HG03103 (cell line): ENCODE data around the gene RSAD2.
A peak's percentile ranks its signal among the peaks of the same experiment; 100 is the strongest.
"Not testable (repeated sequence)": the region's sequence is repeated elsewhere in the genome, so short reads cannot be mapped to it uniquely, and the experiment has no call there.

ENCODE experiments used
- ATAC-seq: cut with Tn5 transposase; IDR thresholded peaks from one replicate; pipeline ENCODE4 v1.9.1; 2021; ENCODE audit warnings: low read depth; ENCODE audit not compliant: unreplicated experiment

RSAD2 gene

DNA sequence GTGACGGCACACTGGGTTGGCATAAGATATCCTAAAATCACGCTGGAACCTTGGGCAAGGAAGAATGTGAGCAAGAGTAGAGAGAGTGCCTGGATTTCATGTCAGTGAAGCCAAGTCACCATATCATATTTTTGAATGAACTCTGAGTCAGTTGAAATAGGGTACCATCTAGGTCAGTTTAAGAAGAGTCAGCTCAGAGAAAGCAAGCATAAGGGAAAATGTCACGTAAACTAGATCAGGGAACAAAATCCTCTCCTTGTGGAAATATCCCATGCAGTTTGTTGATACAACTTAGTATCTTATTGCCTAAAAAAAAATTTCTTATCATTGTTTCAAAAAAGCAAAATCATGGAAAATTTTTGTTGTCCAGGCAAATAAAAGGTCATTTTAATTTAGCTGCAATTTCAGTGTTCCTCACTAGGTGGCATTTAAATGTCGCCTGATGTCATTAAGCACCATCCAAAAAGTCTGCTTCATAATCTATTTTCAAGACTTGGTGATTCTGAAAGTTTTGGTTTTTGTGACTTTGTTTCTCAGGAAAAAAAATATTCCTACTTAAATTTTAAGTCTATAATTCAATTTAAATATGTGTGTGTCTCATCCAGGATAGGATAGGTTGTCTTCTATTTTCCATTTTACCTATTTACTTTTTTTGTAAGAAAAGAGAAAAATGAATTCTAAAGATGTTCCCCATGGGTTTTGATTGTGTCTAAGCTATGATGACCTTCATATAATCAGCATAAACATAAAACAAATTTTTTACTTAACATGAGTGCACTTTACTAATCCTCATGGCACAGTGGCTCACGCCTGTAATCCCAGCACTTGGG lies 19.6 kb downstream of the RSAD2 start:
- ATAC-seq: no peak

DNA sequence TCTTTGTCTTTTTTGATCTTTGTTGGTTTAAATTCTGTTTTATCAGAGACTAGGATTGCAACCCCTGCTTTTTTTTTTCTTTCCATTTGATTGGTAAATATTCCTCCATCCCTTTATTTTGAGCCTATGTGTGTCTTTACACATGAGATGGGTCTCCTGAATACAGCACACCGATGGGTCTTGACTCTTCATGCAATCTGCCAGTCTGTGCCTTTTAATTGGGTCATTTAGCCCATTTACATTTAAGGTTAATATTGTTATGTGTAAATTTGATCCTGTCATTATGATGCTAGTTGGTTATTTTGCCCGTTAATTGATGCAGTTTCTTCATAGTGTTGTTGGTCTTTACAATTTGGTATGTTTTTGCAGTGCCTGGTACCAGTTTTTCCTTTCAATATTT lies 25.0 kb downstream of the RSAD2 start:
- ATAC-seq: not testable (repeated sequence)

DNA sequence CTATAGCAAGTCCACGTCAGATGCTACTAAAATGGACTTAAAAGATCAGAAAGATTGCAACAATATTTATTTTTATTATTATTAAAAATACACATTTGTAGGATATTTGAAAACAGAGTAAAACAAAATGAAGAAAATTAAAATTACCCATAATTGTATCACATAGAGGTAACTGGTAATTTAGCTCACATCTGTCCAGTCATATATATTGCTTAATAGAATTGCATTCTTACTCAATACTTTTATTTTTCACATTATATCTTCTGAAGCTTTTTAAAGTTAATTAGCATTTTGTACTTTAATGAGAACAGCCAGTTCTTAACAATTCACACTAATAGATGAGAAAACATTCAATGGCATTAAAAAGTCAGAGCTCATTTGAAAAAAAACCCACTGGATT lies 28.1 kb downstream of the RSAD2 start:
- no peak for ATAC-seq

DNA sequence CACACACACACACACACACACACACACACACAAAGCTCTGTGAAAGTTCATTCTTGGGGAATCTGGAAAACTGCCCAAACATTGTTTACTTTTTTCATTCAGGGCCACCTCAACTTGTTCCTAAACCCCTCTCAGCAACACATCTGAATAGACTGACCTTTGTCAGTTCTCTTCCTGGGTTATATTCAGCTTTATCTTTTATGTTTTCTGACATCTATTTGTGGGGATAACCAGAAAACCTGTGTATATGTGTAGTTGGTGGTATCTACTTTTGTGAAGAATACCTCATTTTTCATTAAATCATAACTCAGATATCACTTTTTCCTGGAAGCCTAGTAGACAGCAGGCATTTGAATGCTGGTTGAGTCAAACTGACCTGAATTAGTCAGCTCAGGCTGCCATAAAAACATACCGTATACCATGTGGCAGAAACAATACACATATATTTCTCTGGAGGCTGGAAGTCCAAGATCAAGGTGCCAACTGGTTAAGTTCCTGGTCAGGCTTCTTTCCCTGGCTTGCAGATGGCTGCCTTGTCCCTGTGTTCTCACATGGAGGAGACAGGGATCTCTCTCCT lies 28.7 kb downstream of the RSAD2 start:
- ATAC-seq: no peak

DNA sequence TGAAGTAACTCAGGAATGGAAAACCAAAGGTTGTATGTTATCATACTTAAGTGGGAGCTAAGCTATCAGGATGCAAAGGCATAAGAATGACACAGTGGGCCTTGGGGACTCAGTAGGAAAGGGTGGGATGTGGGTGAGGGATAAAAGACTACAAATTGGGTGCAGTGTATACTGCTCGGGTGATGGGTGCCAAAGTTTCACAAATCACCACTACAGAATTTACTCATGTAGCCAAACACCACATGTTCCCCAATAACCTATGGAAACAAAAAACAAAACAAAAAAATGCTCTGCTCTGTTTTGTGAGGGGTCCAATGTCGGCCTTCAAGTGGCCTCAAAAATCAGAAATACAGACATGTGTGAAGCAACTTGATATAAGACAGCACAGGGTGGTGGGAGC lies 30.7 kb downstream of the RSAD2 start:
- no peak for ATAC-seq

DNA sequence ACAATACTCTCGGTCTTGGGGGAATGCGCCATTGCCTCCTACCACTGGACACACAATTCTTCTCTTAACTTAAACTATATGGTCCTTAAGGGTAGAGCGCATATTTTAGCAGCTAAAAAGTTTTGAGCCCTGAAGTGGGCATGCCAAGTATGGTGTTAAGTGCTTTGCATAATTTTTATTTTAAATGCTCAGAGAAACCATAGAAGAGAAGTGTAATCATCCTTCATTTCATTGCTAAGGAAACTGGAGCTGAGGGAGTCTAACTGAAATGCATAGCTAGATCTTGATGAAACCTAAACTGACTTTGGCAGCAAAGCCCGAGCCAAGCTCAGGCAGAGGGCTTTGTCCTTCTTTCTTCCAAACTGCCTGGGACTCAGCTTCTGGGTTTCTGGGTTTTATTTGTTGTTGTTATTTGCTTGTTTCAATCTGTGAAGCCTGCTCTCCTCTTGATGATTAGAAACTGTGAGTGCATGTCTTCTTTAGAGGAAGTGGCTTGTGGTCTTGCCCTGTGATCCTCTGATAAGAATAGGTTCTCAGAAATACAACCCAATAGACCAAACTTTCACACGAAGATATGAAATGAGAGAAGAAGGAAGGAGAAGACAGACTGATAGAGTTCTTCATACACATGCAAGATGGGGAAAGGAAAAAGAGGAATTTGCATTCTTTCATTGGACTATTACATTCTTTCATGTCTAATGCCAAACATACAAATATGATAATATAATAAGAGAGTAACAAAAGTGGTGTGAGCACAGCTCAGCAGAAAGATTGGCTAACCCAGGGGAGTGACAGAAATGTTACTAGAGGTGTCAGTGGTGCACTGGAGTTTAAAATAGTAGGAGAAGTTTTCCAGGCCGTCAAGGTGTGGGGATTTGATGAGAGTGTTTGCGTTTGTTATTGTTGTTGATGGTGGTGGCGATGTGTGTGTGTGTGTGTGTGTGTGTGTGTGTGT lies 32.1 kb downstream of the RSAD2 start:
- ATAC-seq: peak; percentile 98

DNA sequence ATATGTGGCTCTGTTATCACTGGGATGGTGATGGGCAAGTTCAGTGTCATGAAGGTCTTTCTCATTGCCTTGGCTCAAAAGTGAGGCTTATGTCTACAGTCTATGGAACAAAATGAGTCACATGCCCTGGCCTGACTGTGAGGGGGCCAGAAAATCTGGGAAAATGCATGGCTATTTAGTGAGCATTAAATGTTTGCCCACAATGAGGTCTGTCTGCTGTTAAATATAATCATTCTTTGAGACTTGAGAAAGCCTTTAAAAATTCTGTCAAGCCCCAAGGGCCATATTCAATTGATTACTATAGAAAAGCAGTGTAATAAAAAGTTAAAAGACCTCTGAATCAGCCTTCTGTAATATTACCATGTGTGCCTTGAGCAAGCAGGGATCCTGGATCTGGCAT lies 34.1 kb downstream of the RSAD2 start:
- ATAC-seq: no peak

DNA sequence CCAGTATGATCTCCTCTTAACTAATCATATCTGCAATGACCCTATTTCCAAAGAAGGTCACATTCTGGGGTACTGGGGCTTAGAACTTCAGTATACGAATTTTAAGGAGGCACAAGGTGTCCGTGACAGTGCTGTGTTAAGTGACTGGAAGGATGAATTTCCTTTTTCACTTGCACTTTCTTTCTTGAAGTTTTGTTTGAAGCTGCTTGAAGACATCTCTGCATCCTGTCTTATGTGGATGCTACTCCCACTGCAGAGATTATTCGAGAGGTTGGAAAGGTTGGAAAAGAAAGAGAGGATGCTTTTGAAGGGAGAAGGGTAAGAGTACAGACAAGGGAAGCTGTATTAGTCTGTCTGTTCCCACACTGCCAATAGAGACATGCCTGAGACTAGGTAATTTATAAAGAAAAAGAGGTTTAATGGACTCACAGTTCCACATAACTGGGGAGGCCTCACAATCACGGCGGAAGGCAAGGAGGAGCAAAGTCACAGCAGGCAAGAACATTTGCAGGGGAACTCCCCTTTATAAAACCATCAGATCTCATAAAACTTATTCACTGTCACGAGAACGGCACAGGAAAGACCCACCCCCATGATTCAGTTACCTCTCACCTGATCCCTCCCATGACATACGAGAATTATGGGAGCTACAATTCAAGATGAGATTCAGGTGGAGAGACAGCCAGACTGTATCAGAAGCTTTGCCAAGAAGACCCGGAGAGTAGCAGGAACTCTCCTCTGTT lies 36.0 kb downstream of the RSAD2 start:
- ATAC-seq: no peak

DNA sequence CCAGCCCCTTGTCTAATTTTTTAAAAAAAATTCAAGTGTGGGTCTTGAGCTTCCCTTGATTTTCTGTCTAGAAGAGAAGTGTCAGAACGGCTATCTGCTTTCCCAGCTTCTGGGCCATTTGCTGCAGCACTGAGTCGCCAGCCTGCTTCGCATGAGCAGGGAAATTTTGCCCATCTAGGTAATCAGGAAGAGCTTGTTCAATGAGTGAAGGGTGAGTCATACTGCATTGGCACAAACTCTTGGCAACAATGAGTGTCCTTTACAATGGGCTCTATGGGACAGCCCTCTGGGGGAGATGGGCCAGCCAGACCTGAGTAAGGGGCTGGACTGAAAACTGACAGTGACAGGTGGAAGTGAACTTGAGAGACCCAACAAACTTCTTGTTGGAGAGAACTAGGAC lies 37.3 kb downstream of the RSAD2 start:
- no peak for ATAC-seq

DNA sequence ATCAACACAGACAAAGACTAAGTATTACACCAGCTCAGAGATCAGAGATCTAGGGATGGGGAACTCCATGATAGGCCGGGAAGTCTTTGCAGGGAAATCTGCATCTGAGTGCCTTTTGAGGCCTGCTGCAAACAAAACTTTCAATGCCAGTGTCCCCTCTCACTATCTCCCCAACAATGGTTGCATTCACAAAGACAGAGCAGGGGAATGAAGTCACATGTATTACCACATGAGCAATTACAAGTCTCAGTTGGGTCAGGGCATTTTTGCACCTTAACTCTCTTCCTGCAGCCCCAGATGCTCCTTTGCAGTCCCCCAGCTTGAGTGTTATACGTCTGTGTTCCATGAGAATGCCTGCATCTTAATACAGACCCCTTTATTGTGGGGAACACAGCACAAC lies 37.8 kb downstream of the RSAD2 start:
- no peak for ATAC-seq

DNA sequence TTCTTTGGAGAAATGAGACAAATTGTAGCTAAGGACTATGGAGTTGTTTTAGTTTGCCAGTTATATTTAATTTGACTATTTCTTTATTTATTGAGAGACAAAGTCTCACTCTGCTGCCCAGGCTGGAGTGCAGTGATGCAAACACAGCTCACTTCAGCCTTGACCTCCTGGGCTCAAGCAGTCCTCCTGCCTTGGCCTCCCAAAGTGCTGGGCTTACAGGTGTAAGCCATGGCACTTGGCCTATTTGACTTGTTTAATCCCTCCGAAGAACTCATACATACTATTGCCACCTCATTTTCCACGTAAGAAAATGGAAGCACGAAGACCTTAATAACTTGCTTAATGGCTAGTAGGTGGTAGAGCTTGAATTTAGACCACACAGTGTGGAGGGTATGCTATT lies 38.6 kb downstream of the RSAD2 start:
- ATAC-seq: no peak

DNA sequence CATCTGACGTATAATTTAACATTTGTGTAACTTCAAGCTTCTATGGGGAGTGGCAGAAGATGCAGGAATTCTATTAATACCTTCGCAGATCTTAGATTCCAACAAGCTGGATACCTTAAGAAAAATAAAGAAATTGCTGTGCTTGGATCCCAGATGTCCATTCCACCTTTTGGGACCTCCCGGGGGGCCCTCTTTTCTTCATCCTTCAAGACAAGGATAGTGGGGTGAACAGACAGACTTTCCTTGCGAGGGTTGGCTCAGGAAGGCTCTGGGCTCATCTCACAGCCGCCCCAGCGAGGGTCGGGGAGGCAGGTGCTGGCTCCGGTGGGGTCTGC lies 39.1 kb downstream of the RSAD2 start:
- no peak for ATAC-seq

DNA sequence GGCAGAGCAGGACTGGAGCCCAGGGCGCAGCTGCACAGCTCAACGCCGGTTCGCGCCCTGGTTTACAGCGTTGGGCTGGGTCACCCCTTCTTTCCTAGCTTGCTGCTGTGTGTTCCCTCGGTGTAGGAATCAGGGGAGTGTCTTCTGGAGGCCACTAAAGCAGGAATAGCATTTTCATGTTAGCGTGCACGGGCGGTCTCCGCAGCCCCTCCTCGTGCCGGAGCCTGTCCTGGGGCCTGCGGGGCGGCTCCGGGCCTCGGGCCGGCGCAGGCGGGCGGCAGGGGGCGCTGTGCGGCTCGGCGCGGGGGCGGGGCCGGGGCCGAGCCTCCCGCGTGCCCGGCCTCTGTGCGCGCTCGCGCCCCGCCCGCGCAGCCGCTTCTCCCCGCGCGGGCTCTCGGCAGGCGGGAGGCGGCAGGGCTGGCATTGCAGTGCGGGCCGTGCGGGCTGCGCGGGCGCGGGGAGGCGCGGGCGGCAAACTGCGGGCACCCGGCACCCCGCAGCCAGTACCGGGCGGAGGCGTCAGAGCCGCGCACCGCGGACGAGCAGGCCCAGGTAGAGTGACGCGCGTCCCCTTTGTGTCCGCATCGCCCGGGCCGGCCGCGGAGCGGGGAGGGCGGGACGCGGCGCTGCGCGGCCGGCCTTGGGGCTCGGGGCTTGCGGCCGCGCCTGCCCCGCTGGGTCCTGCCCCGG lies 39.6 kb downstream of the RSAD2 start, which contains the start of gene RNF144A:
RNF144A (plus strand) TSS at position 342 of the 690 bp plus-strand sequence. CDS start 79,515 bp downstream, outside the sequence.
- peak; percentile 82 for ATAC-seq

DNA sequence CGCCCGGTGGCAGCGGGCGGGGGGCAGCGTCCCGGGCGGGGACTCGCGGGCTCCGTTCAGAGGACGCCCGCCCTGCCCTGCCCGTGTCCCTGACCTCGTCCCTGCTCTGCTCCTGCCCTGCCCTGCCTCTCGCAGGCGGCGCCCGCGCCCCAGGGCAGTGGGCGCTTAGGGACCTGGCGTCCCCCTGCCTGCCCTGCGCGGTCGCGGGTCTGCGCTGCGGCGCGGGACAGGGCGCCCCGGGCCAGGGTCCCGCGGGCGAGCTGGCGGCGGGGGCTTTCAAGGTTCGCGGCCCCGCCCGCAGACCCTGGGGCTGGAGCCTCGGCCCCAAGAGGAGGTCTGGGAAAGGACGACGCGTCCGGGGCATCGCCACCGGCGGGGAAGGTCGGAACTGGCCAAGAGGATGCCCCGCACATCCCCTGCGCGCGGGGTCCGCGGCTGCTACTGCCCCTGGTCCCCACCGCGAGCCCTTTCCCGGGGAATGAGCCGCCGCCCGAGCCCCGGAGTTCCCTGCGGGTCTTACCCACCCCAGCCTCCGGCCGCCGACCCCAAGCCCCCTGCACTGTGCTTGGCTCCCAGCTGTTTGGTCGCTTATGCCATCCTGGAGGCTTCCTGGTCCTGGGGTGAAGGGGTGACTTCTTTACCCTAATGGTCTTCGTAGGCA lies 40.3 kb downstream of the RSAD2 start:
- peak; percentile 28 for ATAC-seq

DNA sequence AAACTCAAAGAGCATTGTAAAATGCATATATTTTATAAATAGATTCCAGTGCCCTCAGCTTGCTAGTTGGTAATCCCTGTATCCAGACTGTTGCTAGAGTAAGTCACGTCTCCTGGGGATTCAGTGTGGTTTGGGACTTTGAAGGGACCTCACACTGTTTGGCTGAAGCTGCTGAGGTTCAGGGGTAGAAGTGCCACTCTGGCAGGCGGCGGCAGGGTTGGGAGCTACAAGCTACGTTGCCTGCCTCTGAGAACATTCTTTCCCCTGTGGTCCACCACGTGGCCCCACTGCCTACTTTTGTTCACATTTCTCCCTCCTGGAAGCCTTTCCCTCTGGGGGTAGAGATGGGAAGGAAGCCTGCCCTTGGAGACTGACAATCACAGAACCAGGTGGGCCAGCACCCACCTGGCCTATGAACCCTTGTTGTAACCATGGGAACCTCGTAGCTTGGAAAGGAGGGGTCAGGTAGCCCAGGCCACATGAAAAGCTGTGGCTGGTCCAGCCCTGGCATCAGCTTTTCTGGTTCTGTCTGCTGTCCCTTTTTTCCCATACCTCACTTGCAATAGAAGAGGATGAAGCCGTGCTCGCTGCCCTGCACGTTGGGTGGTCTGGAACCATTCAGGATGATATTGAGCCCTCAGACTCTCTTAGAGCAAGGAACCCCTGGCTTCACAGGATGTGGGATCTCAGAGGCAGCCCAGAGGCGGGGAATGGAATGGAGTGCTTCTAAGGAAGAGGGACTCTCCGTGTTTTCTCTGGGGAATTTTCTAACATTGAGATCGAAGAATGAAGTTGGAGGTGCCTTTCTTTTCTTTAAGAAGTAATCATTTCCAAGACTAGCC lies 42.5 kb downstream of the RSAD2 start:
- no peak for ATAC-seq

DNA sequence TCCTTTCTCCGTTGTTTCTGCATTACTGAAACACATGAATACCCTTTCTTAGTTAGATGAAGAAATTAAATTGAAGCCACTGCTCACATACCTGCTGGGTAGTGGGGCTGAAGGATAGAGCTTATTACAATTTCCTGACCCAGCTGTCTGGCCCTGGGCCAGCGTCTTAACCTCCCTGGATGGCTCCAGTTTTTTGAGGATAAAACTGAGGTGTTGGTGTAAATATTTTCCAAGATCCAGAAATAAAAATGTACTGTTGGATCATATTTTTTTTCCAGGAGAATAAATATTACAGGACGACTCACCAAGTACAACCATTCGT lies 43.1 kb downstream of the RSAD2 start:
- no peak for ATAC-seq

DNA sequence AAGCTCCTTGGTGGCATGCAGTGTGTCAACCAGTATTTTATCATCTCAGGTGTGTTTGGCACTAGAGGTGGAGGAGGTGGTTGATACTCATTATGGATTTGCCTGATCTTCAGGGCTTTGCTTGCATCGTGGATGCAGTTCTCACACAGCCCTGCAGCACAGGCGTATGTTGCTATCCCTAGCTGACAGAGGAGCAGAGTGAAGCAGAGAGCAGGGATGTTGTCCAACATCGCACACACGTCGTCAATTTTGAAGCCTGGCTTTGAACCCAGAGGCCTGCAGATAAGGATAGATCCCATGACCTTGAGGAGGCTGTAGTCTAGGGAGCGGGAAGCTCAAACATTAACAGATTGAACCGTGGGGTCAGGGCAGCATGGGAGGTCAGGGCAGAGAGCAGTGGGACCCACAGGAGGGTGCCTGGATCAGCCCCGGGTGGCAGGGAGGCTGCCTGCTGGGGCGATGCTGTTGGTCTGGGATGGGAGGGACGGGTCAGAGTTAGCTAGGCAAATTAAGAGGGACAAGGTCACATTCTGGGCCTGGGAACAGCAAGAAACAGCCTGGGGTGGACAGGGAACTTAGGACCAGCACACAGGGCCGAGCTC lies 43.8 kb downstream of the RSAD2 start:
- ATAC-seq: no peak

DNA sequence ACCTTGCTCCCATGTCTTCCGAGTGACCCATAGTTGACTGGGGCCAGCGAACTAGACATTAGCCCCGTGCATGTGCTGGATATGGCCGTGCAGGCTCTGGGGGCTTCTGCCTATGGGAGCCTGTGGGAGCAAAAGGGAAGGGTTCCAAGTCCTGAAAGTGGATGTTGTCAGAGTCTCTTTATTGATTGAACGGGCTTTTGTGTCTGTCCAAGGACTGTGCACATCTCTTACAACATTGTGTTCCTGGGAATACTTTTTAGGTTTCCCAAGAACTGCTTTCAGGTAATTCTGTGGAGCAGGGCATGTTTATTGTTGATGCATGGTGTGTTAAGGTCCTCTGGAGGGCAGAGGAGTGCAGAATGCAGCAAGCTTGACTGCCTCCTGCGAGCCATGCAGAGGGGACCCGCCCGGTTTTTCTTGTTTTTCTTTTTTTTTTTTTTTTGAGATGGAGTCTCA lies 44.7 kb downstream of the RSAD2 start:
- no peak for ATAC-seq
